NCI-H1105 (cell line): ENCODE results near the gene PBX1.

Experiments used
- DNase-seq: peaks from one replicate; lab custom pipeline; 2025; lab: John Stamatoyannopoulos, UW

Gene PBX1

GRCh38 chr1:164723296-164723798, 164.4 kb downstream of the PBX1 start:
- peak; percentile 19 for DNase-seq

GRCh38 chr1:164725401-164725800, 166.4 kb downstream of the PBX1 start:
- DNase-seq: no peak

- DNase-seq: no peak
Observed at GRCh38 chr1:164726235-164726634, 167.3 kb downstream of the PBX1 start.

GRCh38 chr1:164728719-164729118, 169.7 kb downstream of the PBX1 start:
- DNase-seq: peak; percentile 45

- no peak for DNase-seq
Observed at GRCh38 chr1:164731161-164731876, 172.3 kb downstream of the PBX1 start.

- DNase-seq: no peak
Observed at GRCh38 chr1:164733070-164733469, 174.1 kb downstream of the PBX1 start.

GRCh38 chr1:164733734-164734133, 174.8 kb downstream of the PBX1 start:
- no peak for DNase-seq

- no peak for DNase-seq
Observed at GRCh38 chr1:164735315-164736052, 176.5 kb downstream of the PBX1 start.

GRCh38 chr1:164736137-164736536, 177.2 kb downstream of the PBX1 start:
- DNase-seq: no peak

GRCh38 chr1:164739189-164739588, 180.2 kb downstream of the PBX1 start:
- DNase-seq: no peak

- no peak for DNase-seq
Observed at GRCh38 chr1:164740000-164740526, 181.1 kb downstream of the PBX1 start.

GRCh38 chr1:164742745-164743144, 183.8 kb downstream of the PBX1 start:
- DNase-seq: no peak

GRCh38 chr1:164743976-164744375, 185.0 kb downstream of the PBX1 start:
- DNase-seq: no peak

GRCh38 chr1:164745736-164746135, 186.8 kb downstream of the PBX1 start:
- DNase-seq: no peak

GRCh38 chr1:164746632-164747031, 187.6 kb downstream of the PBX1 start:
- no peak for DNase-seq

- DNase-seq: no peak
Observed at GRCh38 chr1:164748253-164748899, 189.4 kb downstream of the PBX1 start.

GRCh38 chr1:164753521-164754077, 194.6 kb downstream of the PBX1 start:
- no peak for DNase-seq

GRCh38 chr1:164754088-164754600, 195.2 kb downstream of the PBX1 start:
- DNase-seq: no peak

GRCh38 chr1:164755690-164756089, 196.7 kb downstream of the PBX1 start:
- peak; percentile 69 for DNase-seq

GRCh38 chr1:164756741-164757140, 197.8 kb downstream of the PBX1 start:
- DNase-seq: no peak

- DNase-seq: no peak
Observed at GRCh38 chr1:164757625-164758024, 198.6 kb downstream of the PBX1 start.
